ENCODE data around the gene OIT3.

- TF ChIP-seq CTCF (IDR thresholded peaks at IDR 0.05), result no peak
- TF ChIP-seq POLR2A (IDR thresholded peaks at IDR 0.05), result no peak
Observed at GRCh38 chr10:72954230-72954595, 60.7 kb downstream of the OIT3 start.
